HEK293T (cell line): ENCODE data around the gene ABCC8.
"Not testable (repeated sequence)": the region's sequence is repeated elsewhere in the genome, so short reads cannot be mapped to it uniquely, and the experiment has no call there.

Source experiments
- ARNT ChIP-seq: fragments of 450-650 bp; IDR thresholded peaks from 2 replicates; pipeline ENCODE4 v1.6.1; 2017; ENCODE audit warnings: mild to moderate bottlenecking
- ELF4 ChIP-seq: fragments of 450-650 bp; IDR thresholded peaks from 2 replicates; pipeline ENCODE4 v1.6.1; 2017; ENCODE audit warnings: antibody characterized with exemption
- FOXM1 ChIP-seq: fragments of 450-650 bp; IDR thresholded peaks from 2 replicates; pipeline ENCODE4 v1.6.1; 2017; ENCODE audit warnings: mild to moderate bottlenecking, borderline replicate concordance
- L3MBTL2 ChIP-seq: fragments of 450-650 bp; conservative IDR thresholded peaks from 2 replicates; pipeline ENCODE4 v1.6.1; 2016; ENCODE audit warnings: mild to moderate bottlenecking
- NFRKB ChIP-seq: fragments of 450-650 bp; IDR thresholded peaks from 2 replicates; pipeline ENCODE4 v1.6.1; 2016; ENCODE audit warnings: mild to moderate bottlenecking, moderate library complexity
- SP1 ChIP-seq: fragments of 450-650 bp; IDR thresholded peaks from 2 replicates; pipeline ENCODE4 v1.6.1; 2017
- SUZ12 ChIP-seq: fragments of 450-650 bp; IDR thresholded peaks from 2 replicates; pipeline ENCODE4 v1.6.1; 2016; ENCODE audit warnings: mild to moderate bottlenecking

DNA sequence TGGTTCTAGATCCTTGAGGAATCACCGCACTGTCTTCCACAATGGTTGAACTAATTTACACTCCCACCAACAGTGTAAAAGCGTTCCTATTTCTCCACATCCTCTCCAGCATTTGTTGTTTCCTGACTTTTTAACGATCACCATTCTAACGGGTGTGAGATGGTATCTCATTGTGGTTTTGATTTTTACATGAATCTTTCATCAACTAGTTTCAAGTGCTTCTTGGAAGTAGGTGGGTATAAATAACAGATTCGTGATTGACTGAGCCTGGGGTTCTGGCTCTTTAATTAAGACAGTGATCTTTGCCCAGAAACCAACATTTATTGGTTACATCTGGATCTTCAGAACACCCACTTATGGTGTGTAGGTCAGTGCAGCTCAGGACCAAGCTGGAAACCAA is 50.4 kb downstream of the ABCC8 start:
- TF ChIP-seq L3MBTL2, NFRKB, FOXM1, SUZ12, SP1, ARNT, ELF4: not testable (repeated sequence)
